ENCODE measurements around the gene ZMYND10.
A peak's percentile ranks its signal among the peaks of the same experiment; 100 is the strongest.

The ZMYND10 gene

DNA sequence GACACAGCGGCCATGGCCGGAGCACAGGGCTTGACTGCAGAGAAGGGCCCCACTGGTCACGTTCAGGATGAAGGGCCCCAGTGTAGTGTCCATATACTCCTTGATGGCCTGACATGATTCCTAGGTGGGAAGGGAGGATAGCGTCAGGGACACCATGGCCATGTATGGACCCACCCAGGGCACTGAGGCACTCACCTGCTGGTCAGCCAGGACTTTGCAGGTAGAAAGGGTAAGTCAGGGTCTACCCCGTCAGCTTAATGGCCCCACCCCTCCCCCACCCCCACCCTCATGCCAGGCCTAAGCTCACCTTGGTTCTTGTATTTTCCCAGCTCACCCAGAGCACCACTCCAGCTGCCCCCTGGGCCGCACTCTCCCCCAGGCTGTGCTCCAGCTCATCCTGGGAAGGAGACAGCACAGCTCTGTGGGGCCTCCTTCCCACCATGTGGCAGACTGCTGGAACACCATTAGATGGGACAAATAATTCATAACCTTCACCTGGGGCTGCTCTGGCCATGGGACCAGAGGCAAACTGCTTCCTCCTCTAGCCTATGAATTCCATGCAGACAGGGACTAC, 44.8 kb downstream of the ZMYND10 start:
- peak; percentile 29 for DNase-seq

DNA sequence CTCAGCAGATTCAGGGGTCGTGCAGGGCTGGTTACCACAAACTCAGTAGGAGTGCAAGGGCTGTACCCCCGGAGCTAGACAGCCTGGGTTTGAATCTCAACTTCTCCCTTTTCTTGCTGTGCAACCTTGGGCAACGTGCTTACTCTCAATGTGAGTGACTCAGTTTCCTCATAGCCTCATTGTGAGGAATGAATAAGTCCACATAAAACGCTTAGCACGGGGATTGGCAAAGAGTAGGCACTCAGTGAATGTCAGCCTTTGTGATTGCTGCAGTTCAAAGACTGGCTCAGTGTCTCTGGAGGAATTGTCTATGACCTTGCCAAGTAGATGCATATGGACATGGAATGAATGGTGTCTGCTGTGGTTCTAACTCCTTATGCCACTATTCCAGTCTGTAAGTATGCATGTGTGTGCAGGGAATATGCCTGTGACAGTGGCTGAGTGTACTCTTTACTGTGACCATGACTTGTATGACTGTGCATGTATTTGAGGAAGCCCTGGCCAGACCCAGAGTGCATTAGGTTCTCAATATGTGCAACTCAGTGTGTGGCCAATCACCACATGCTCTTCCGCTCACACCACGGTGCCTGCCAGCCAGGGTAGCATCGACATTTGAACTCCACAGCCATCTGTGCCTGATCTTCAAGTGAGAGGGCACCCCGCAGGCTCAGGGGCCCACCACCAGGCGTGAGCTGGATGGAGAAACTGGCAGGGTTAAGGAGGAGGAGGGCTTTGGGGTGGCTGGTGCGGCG, 45.4 kb downstream of the ZMYND10 start:
- peak; percentile 35 for DNase-seq

DNA sequence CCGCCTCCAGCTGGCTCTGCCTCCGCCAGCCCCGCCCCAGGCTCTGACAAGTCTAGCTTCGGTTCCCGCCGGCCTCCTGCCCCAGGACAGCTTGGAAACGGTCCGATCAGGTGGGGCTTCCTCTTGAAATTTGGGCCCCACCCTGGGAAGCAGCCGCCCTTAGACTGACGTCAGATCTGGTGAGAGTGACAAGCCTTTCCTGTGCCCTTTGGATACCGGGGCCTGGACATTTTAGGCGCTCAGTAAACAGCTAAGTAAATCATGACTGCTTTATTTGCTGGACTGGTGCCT, 45.9 kb downstream of the ZMYND10 start:
- no peak for DNase-seq

DNA sequence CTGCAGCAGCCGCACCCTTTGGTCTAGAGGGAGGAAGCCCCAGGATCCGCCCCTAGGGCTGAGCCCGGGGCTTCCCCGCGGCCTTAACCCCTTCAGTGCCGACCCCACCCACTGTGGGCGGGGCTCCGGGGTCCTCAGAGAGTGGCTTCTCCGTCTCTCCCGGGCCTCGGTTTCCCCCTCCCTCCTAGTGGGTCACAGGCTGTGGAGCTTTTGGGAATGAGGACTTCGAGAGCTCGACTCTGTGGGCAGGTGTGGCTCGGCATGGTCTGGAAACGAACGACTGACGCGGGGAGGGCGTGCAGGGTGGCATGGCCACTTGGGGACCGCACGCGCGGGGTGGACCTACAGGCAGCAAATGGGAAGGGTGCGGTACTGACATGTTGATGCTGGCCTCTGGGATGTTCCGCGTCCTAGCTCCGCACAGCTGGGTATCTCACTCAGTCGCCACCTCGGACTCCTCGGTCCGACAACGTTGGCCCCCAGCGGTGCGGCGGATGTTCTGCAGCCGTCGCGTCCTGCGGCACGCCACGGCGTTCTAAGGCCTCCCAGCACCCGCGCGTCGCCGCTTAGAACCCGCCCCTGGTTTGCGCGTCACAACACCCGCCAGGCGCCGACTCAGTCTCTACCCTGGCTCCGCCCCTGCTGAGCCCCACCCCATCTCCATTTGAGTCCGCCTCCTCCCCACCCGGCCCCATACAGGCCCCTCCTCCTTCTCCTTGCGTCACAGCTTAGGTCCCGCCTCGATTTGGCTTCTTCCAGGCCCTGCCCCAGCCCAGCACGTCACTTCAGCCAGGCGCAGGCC, 46.5 kb downstream of the ZMYND10 start, which contains the start of the genes HYAL3 and NAA80:
TSS of gene HYAL3 (minus strand) at position 570 of the 802 bp plus-strand sequence. CDS start 3,803 bp downstream, outside the sequence.
TSS of gene NAA80 (minus strand) at position 570 of the 802 bp plus-strand sequence. CDS start 1,942 bp downstream, outside the sequence.
- peak; percentile 100 for DNase-seq

DNA sequence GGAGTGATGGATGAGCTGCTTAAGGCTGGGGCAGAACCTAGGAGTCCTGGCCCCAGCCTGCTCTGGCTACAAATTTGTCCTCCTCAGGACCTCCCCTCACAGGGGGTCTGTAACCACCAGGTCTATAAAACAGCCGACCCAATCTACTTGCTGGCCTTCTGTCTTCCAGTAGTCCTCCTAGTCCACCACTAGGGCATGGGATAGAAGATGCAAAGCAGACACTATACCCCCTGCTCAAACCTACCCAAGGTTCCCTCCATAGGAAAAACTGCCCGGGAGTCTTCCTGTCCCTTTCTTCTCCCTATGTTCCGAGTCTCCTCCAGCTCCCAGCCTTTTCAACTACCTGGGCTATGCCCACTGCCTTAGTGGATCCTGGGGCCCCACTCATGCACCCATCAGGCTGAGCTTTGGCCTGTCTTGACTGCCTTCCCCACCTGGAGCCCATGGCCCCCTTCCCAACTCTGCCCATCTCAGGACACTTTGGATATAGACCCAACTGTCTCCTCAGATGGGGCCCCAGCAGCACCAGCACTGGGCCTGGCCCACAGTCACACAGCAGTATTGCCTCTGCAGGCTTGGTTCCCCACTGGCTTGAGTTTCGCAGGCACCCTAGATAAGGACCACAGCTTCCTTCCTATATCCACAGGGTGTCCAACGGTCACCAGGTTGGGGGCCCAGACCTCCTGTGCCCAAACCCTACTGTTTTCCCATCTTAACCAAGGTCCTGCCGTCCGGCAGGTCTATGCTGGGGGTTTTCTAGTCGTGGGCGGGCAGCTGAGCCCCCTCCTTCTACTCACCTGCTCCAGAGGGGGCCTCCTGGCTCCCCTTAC, 47.4 kb downstream of the ZMYND10 start:
- peak; percentile 36 for DNase-seq

DNA sequence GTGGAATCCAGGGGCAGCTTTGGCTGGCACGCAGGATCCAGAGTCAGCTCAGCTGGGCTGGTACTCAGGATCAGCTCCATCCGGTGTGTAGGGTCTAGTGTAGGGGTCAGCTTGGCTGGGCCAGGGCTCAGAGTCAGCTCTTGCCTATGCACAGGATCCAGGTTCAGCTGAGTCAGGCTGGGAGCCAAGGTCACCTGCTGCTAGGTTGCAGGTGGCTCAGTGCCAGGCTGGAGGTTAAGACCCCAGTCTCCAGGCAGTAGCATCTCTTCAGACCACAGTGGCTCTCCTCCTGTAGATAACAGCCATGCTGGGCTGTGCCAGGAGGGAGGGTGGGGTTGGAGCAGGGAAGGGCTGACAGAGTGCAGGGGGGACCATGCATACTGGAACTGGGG, 48.2 kb downstream of the ZMYND10 start:
- DNase-seq: peak; percentile 33

DNA sequence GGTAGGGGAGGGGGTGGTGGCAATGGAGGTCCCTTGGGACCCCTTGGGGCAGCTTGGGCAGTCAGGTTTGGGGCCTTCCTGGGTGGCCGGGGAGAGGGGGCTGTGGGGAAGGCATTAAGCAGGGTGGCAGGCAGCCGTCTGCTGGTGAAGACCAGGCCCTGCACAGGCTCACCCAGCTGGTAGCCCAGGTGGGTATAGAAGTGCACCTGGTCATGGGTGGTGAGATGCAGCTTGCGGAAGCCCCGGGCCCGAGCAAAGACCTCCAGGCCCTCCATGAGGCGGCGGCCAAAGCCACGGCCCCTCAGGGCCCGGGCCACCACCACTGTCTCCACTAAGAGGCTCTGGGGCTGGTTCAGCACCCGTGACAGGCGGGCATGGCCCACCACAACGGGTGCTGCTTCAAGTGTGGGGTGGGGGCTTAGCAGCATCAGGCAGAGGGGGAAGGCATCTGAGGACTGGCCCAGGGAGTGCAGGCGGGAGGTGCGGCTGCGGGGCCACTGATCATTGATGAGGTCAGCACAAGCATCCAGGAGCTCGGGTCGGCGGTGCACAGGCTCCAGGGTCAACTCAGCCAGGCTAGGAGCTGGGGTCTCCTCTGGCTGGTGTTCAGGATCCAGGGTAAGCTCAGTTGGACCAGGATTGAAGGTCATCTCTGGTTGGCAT, 48.7 kb downstream of the ZMYND10 start:
- peak; percentile 46 for DNase-seq

DNA sequence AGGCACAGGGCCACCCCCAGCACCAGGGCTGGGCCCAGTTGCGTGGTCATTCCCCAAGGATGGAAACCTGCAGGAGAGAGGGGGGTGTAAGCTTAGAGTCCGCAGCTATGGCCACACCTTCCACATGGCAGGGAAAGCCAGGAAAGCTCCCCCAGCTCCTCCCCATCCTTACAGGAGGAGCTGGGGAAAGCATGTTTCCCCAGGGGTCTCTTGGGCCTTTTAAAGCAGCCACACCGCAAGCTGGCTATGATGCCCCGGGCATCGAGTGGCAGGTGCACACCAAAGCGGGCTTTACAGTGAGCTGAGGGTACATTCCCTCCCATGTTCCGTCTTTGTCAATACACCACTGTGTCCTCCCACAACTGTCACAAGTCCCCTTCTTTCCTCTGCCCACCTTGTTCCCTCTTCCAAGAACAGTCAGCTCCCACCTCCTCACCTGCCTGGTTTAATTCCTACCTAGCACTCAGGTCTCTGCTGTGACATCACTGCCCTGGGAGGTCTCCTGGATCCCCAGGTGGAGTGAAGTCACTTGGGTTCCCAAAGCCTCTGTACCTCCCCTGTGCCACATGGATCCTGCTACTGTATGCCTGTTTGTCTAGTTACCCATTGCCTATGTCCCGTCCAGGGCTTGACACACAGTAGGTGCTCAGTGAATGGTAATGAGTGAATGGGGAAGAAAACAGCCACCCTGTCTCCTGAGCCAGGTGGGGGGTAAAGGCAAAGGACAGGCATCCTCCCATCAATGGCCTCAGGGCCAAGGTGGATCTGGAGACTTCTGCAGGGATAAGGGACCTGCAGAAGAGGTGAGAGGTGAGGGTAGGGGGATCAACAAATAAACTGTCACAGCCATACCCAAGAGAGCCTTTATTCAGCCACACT, 49.7 kb downstream of the ZMYND10 start:
- DNase-seq: peak; percentile 32

DNA sequence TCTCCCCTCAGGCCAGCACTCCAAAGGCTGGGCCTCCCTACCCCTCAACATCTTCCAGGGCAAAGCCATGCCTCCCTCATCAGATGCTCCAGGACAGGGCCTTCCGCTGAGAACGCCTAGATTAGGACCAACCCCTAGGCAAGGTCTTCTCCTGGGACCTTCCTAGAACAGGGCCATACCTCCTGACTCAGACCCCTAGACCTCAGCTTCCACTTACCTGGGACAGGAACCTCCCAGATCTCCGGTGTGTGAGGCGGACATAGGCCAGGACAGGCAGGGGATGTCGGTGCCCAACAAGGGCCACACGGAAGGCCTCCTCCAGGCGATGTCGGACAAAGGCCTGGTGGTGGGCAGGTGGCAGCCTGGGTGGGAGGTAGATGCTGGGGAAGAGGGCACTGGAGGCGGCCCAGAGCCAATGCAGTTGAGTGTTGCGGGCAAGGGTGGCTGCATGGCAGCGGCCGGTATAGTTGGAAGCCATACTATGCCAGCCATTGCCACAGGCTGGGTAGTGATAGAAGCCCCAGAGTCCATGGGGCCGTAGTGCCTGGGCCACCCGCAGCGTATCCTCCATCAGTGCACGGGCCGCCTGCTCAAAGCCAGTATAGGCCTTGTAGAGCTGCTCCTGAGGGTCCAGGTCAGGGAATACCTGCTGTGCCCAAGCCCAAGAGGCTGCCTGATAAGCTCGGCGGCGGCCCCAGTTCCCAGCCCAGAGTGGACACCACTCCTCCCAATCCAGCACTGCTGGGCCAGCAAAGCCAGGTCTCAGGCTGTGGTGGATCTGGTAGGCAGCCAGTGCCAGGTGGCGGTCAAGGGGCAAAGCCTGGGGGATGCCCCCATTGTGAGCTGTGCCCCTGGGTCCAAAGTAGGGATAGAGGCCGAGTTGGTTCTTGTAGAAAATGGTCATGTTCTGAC, 50.8 kb downstream of the ZMYND10 start:
- peak; percentile 33 for DNase-seq

DNA sequence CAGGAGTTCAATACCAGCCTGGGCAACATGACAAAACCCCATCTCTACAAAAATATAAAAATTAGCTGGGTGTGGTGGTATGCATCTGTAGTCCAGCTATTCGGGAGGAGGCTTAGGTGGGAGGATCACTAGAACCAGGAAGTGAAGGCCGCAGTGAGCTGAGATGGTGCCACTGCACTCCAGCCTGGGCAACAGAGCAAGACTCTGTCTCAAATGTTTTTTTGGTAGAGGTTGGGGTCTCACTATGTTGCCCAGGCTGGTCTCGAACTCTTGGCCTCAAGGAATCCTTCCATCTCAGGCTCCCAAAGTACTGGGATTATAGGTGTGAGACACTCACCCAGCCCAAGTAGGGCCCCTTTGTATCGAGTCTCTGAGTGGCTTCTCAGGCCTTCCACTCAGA, 51.4 kb downstream of the ZMYND10 start:
- no peak for DNase-seq

DNA sequence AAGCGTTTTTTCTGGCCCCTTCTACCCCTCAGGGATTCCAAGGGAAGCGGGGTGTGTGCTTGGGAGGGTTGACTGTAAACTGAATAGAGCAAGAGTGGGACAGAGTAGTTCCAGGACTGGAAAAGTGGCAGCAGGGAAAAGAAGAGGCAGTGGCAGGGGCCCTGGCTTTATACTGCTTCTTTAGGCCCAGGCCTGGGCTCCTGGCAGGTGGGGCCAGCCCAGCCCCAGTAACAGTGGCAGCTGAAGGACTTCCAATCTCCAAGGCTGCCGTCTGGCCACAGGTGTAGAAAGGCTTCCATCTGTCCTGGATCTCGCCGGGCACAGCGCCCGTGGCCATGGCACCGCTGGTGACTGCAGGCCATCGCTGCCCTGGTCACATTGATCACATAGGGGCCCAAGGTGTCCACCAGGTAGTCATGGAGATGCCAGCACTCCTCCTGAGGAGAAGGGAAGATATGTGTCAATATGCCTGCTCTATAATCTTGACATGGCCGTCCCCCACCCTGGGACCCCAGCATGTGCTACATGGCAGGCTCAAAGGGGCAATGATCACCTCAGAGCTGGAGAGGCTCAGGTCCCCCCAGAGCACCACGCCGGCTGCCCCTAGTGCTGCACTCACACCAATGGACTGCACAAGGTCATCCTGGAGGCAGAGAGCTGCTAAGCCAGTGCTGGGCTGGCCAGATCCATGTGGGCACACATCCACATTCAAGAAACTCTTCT, 52.3 kb downstream of the ZMYND10 start:
- DNase-seq: peak; percentile 33

DNA sequence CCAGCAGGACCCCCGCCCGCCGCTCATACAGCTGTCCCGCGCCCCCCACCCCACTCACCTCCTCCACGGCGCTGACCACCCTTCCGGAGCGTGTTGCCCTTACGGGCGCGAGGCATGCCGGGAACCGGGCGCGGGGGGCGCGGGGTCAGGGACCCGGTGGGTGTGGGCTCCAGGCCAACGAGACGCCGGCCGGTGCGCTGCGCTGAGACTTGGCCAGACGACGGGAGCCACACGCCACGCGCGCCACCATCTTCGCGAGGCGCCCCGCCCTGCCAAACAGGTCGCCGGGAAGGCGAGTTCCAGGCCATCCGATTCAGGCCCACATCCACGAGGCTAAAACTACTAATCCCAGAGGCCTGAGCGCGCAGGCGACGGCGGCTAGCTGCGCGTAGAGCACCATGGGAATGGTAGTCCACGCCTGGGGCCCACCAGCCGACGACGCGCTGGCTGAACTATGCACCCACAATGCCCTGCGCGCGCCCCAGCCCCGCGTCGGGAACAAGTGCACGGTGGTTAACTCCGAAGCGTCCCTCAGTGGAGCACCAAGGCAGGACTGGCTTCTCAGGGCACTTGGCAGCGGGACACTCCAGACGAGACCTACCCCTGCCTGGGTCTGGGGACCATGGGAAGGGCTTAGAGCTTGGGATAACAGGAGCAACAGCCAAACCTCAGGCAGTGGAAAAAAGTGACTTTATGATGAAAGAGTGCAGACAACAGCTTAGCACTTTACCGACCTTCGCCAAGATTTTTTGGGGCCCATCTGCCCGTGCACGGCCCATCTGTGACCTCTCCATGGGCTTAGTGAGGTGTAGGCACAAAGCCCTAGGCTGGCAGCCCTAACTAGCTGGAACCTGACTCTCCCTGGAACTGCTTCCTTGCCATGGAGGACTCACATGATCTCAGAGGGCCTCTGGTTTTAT, 53.1 kb downstream of the ZMYND10 start, which contains the start of gene IFRD2:
TSS of gene IFRD2 (minus strand) at position 271 of the 920 bp plus-strand sequence. CDS start at position 116, 155 bp downstream.
- DNase-seq: peak; percentile 98
